Endothelial cell of umbilical vein (primary cell): Measurements from ENCODE around the gene KIR3DL3. TPM values are rescaled to one million over a fixed set of nuclear protein-coding genes. Genes with fewer than 3 reads are reported as not detected.

Source experiments
- BruUV-seq: library from RNA; stranded (reverse); fragments of 400-500 nt; replicated peaks from 2 replicates; lab custom pipeline; 2021; lab: Mats Ljungman, UMichigan
- CTCF ChIA-PET: fragments of 300-600, 350-600 bp; sonication (Branson Sonifier 250); formaldehyde crosslinking; loops from one replicate; lab custom pipeline; 2021; ENCODE audit warnings: antibody characterized with exemption, inconsistent platforms; lab: Charles Lee
- POLR2A ChIA-PET: fragments of 300-600, 350-600 bp; sonication (Branson Sonifier 250); formaldehyde crosslinking; loops from one replicate; lab custom pipeline; 2021; ENCODE audit warnings: antibody characterized with exemption, inconsistent platforms; lab: Charles Lee
- DNase-seq: peaks from one replicate; pipeline ENCODE4 v3.0.0-alpha.2; 2011; ENCODE audit warnings: low read depth, low spot score
- FAIRE-seq: peaks from 2 replicates; lab custom pipeline; 2011; peaks lifted over from hg19 to GRCh38; lab: Jason Lieb, UNC
- H2AFZ ChIP-seq: 2 replicates; pipeline ENCODE4 v1.6.0; 2012; ENCODE audit warnings: low read depth, low read length, control low read depth, inconsistent platforms
- H3K27ac ChIP-seq: 2 replicates; pipeline ENCODE4 v1.5.1; 2011; ENCODE audit warnings: low read depth, mild to moderate bottlenecking, control low read depth, low read length, moderate library complexity; ENCODE audit not compliant: insufficient read depth
- H3K27me3 ChIP-seq, 2 experiments: 2 replicates each; pipeline versions ENCODE4 v1.6.0 to v1.6.1; 2011; ENCODE audit warnings: low read length in 2 of 2, mixed read lengths in 1 of 2; ENCODE audit not compliant: control insufficient read depth in 2 of 2, insufficient read depth in 2 of 2
- H3K36me3 ChIP-seq, 2 experiments: 2 replicates in 1 of 2; 3 replicates in 1 of 2; pipeline ENCODE4 v1.5.1; 2011; ENCODE audit warnings: low read length in 2 of 2, mild to moderate bottlenecking in 1 of 2, moderate library complexity in 1 of 2; ENCODE audit not compliant: control insufficient read depth in 2 of 2, insufficient read depth in 2 of 2; ENCODE audit errors: extremely low read depth in 1 of 2
- H3K4me1 ChIP-seq: 3 replicates; pipeline ENCODE4 v1.5.1; 2011; ENCODE audit warnings: mild to moderate bottlenecking, low read length; ENCODE audit not compliant: control insufficient read depth, insufficient read depth; ENCODE audit errors: extremely low read depth
- H3K4me2 ChIP-seq: 2 replicates; pipeline ENCODE4 v1.6.1; 2011; ENCODE audit warnings: low read length, control low read depth, mixed read lengths; ENCODE audit not compliant: insufficient read depth
- H3K4me3 ChIP-seq, 3 experiments: fragments of 200-600 bp in 1 of 3; sonication (generic), shearing (Covaris generic) in 1 of 3; replicated peaks in 1 of 3; 2 replicates each; pipeline ENCODE4 v1.5.1; 2011 to 2016; ENCODE audit warnings: control low read depth in 3 of 3, low read length in 3 of 3, mild to moderate bottlenecking in 2 of 3, inconsistent platforms in 1 of 3, low read depth in 1 of 3, moderate library complexity in 1 of 3; ENCODE audit not compliant: insufficient read depth in 1 of 3
- H3K79me2 ChIP-seq: 2 replicates; pipeline ENCODE4 v1.6.0; 2012; ENCODE audit warnings: low read length, inconsistent platforms; ENCODE audit not compliant: control insufficient read depth, insufficient read depth
- H3K9ac ChIP-seq: replicated peaks from 2 replicates; pipeline ENCODE3; 2011; ENCODE audit warnings: low read length, control low read depth; ENCODE audit not compliant: insufficient read depth; ENCODE audit errors: extremely low read depth
- H3K9me1 ChIP-seq: replicated peaks from 3 replicates; pipeline ENCODE4 v1.6.0; 2011; ENCODE audit warnings: mild to moderate bottlenecking, low read length; ENCODE audit not compliant: control insufficient read depth, insufficient read depth; ENCODE audit errors: extremely low read depth
- H3K9me3 ChIP-seq: replicated peaks from 2 replicates; pipeline ENCODE4 v1.5.1; 2012; ENCODE audit warnings: low read length, inconsistent platforms; ENCODE audit not compliant: control insufficient read depth, insufficient read depth
- H4K20me1 ChIP-seq: replicated peaks from 2 replicates; pipeline ENCODE3; 2011; ENCODE audit warnings: mild to moderate bottlenecking, low read length; ENCODE audit not compliant: control insufficient read depth, insufficient read depth; ENCODE audit errors: extremely low read depth
- CTCF ChIP-seq, 2 donors: IDR thresholded peaks; 1 replicate in 1 of 2; 2 replicates in 1 of 2; pipeline ENCODE4 v1.5.1; 2011; ENCODE audit warnings: low read length in 2 of 2, mild to moderate bottlenecking in 2 of 2, moderate library complexity in 2 of 2, control low read depth in 1 of 2, inconsistent platforms in 1 of 2, low read depth in 1 of 2; ENCODE audit not compliant: insufficient read depth in 1 of 2; ENCODE audit errors: extremely low read depth in 1 of 2
- EZH2 ChIP-seq: IDR thresholded peaks from 2 replicates; pipeline ENCODE4 v1.6.1; 2012; ENCODE audit warnings: borderline replicate concordance, low read depth, mild to moderate bottlenecking, moderate library complexity, low read length, inconsistent platforms; ENCODE audit not compliant: severe bottlenecking
- GATA2 ChIP-seq: IDR thresholded peaks from 2 replicates; pipeline ENCODE4 v1.7.0; 2011; ENCODE audit warnings: low read depth, mild to moderate bottlenecking, moderate library complexity, mixed read lengths, low read length; ENCODE audit not compliant: insufficient read length, insufficient read depth
- JUN ChIP-seq: IDR thresholded peaks from 2 replicates; pipeline ENCODE4 v1.6.1; 2011; ENCODE audit warnings: borderline replicate concordance, low read depth; ENCODE audit not compliant: insufficient read length, insufficient read depth
- POLR2A ChIP-seq: IDR thresholded peaks from 2 replicates; pipeline ENCODE4 v1.6.1; 2012; ENCODE audit warnings: low read depth, mild to moderate bottlenecking, control low read depth, low read length
- dilution Hi-C: fragments of 300-500 bp; cut with MboI; formaldehyde crosslinking; loops from one replicate; pipeline ENCODE4 v1.15.0; 2019; ENCODE audit warnings: low sequenced_read_pairs; ENCODE audit not compliant: extremely low pct_ligation_motif_present
- intact Hi-C: fragments of 100-400 bp; cut with micrococcal nuclease; formaldehyde crosslinking; loops from one replicate; pipeline ENCODE4 v1.10.0; 2022
- polyA plus RNA-seq, 4 experiments: library from polyadenylated mRNA; depleted of rRNA in 3 of 4; stranded (reverse) in 3 of 4; unstranded in 1 of 4; fragments of >200 nt; gene quantifications; 2 replicates each; pipeline versions ENCODE4 v1.2.1 to v1.2.3, GENCODE V29; 2011 to 2012; ENCODE audit warnings: missing spikeins in 1 of 4
- total RNA-seq: library from RNA; stranded (reverse); gene quantifications from 2 replicates; pipeline ENCODE4 v1.2.3, GENCODE V29; 2021

The KIR3DL3 gene
- total and polyA plus RNA-seq, 2 donors (not counting 3 experiments of a cell fraction or from before 2014, with no cell fraction given), result not detected

GRCh38 chr19:54724644-54725043 is 402 bp downstream of the KIR3DL3 start:
- FAIRE-seq, result no peak
- Histone ChIP-seq H2AFZ (no peak overlapping the region), H3K9me1 (no peaks in the 10 kb centered on the region), H3K4me3 (no peak overlapping the region), H4K20me1 (no peaks in the 10 kb centered on the region), H3K9me3 (peaks cover 2% of the 10 kb centered on the region), H3K36me3 (no peaks in the 10 kb centered on the region), H3K4me1 (no peaks in the 10 kb centered on the region), H3K4me2 (no peak overlapping the region), H3K27ac (no peak overlapping the region), H3K9ac (no peak overlapping the region), H3K79me2 (no peaks in the 10 kb centered on the region), H3K27me3 (no peaks in the 10 kb centered on the region)
- no TSS peak for BruUV-seq
- TF ChIP-seq GATA2 (no peak), JUN (no peak), CTCF (IDR thresholded peaks at IDR 0.05; ENCODE audit: extremely low read depth in 1 of 2, insufficient read depth in 1 of 2, low read depth in 1 of 2, low read length in 2 of 2) (no peak)
- POLR2A ChIA-PET, result no interaction called here
- no peak for DNase-seq
- intact Hi-C loops, result no loop called here
- dilution Hi-C loops, result no loop called here
- CTCF ChIA-PET, result no interaction called here

- H3K27ac ChIP-seq, result no peak overlapping the region
- H3K9me3 ChIP-seq, result peaks cover 2% of the 10 kb centered on the region
- no peak overlapping the region for H2AFZ ChIP-seq
- no peak overlapping the region for H3K4me2 ChIP-seq
- no peaks in the 10 kb centered on the region for H3K9me1 ChIP-seq
- H3K4me1 ChIP-seq, result no peaks in the 10 kb centered on the region
- ChIA-PET CTCF (no interaction called here), POLR2A (no interaction called here)
- H3K36me3 ChIP-seq, result no peaks in the 10 kb centered on the region
- no peaks in the 10 kb centered on the region for H3K79me2 ChIP-seq
- FAIRE-seq, result no peak
- TF ChIP-seq GATA2 (no peak), POLR2A (no peak), EZH2 (no peak)
- no peak overlapping the region for H3K4me3 ChIP-seq
- dilution Hi-C loops (no loop called here), intact Hi-C loops (no loop called here)
- BruUV-seq, result no TSS peak
- DNase-seq, result no peak
- H3K27me3 ChIP-seq, result no peaks in the 10 kb centered on the region
- no peaks in the 10 kb centered on the region for H4K20me1 ChIP-seq
- H3K9ac ChIP-seq, result no peak overlapping the region
Observed at GRCh38 chr19:54725321-54725720, 1.1 kb downstream of the KIR3DL3 start.
